Liver (tissue), 9 donors: Measurements from ENCODE around the gene GIPC2. TPM values are rescaled to one million over a fixed set of nuclear protein-coding genes. Genes with fewer than 3 reads are reported as not detected.

ENCODE experiments used
- DNase-seq: peaks from one replicate; pipeline ENCODE4 v3.0.0-alpha.2; 2017; ENCODE audit warnings: low spot score
- H3K27ac ChIP-seq, 2 donors: one replicate each; pipeline ENCODE4 v1.7.0; 2013; ENCODE audit warnings: inconsistent platforms in 2 of 2, low read length in 2 of 2, control low read depth in 1 of 2, low read depth in 1 of 2, mild to moderate bottlenecking in 1 of 2
- H3K27me3 ChIP-seq, 4 donors: one replicate each; pipeline versions ENCODE4 v1.6.1 to v1.7.0; 2013; ENCODE audit warnings: low read length in 3 of 4, inconsistent platforms in 1 of 4, mild to moderate bottlenecking in 1 of 4, moderate library complexity in 1 of 4; ENCODE audit not compliant: control insufficient read depth in 4 of 4, insufficient read depth in 4 of 4
- H3K36me3 ChIP-seq, 4 donors: one replicate each; pipeline versions ENCODE4 v1.6.1 to v1.7.0; 2013; ENCODE audit warnings: low read length in 3 of 4, mild to moderate bottlenecking in 3 of 4, low read depth in 1 of 4, moderate library complexity in 1 of 4; ENCODE audit not compliant: control insufficient read depth in 4 of 4, insufficient read depth in 3 of 4
- H3K4me1 ChIP-seq, 4 donors: one replicate each; pipeline versions ENCODE4 v1.6.1 to v1.7.0; 2013; ENCODE audit warnings: low read length in 3 of 4, mild to moderate bottlenecking in 3 of 4, moderate library complexity in 1 of 4; ENCODE audit not compliant: control insufficient read depth in 4 of 4, insufficient read depth in 4 of 4
- H3K4me3 ChIP-seq, 3 donors: one replicate each; pipeline versions ENCODE4 v1.6.1 to v1.7.0; 2013; ENCODE audit warnings: low read length in 3 of 3, control low read depth in 1 of 3, low read depth in 1 of 3, mild to moderate bottlenecking in 1 of 3
- H3K9ac ChIP-seq, 2 donors: one replicate each; pipeline ENCODE4 v1.7.0; 2013; ENCODE audit warnings: low read length in 2 of 2, mild to moderate bottlenecking in 2 of 2, moderate library complexity in 2 of 2, control low read depth in 1 of 2, low read depth in 1 of 2
- H3K9me3 ChIP-seq, 4 donors: one replicate each; pipeline versions ENCODE4 v1.6.1 to v1.7.0; 2013; ENCODE audit warnings: low read length in 3 of 4; ENCODE audit not compliant: control insufficient read depth in 4 of 4
- ATF3 ChIP-seq: IDR thresholded peaks from 2 replicates; pipeline ENCODE4 v1.6.1; 2016; ENCODE audit warnings: antibody characterized with exemption
- CTCF ChIP-seq: fragments of 150-350 bp; IDR thresholded peaks from 2 replicates; pipeline ENCODE4 v1.5.1; 2017; ENCODE audit warnings: improper control_type of control experiment, low read depth, low read length; ENCODE audit not compliant: missing input control
- EGR1 ChIP-seq, 2 donors: IDR thresholded peaks; 2 replicates each; pipeline ENCODE4 v1.6.1; 2016 to 2018; ENCODE audit warnings: antibody characterized with exemption in 2 of 2, low read depth in 2 of 2
- FOXA1 ChIP-seq: IDR thresholded peaks from 2 replicates; pipeline ENCODE4 v1.6.1; 2016; ENCODE audit warnings: antibody characterized with exemption
- FOXA2 ChIP-seq: IDR thresholded peaks from 2 replicates; pipeline ENCODE4 v1.6.1; 2016; ENCODE audit warnings: antibody characterized with exemption
- GABPA ChIP-seq, 2 donors: IDR thresholded peaks in 1 of 2; conservative IDR thresholded peaks in 1 of 2; 2 replicates each; pipeline ENCODE4 v1.6.1; 2016; ENCODE audit warnings: antibody characterized with exemption in 2 of 2, mild to moderate bottlenecking in 1 of 2, moderate library complexity in 1 of 2
- HNF4A ChIP-seq, 2 donors: conservative IDR thresholded peaks; 2 replicates each; pipeline ENCODE4 v1.6.1; 2016; ENCODE audit warnings: antibody characterized with exemption in 2 of 2, mild to moderate bottlenecking in 2 of 2
- HNF4G ChIP-seq: IDR thresholded peaks from 2 replicates; pipeline ENCODE4 v1.6.1; 2016; ENCODE audit warnings: antibody characterized with exemption
- JUND ChIP-seq, 2 donors: IDR thresholded peaks; 2 replicates each; pipeline ENCODE4 v1.6.1; 2016; ENCODE audit warnings: antibody characterized with exemption in 2 of 2
- MAX ChIP-seq: IDR thresholded peaks from 2 replicates; pipeline ENCODE4 v1.6.1; 2016; ENCODE audit warnings: antibody characterized with exemption
- NR2F2 ChIP-seq: IDR thresholded peaks from 2 replicates; pipeline ENCODE4 v1.6.1; 2016; ENCODE audit warnings: antibody characterized with exemption
- RAD21 ChIP-seq, 2 donors: IDR thresholded peaks; 2 replicates each; pipeline ENCODE4 v1.6.1; 2016; ENCODE audit warnings: antibody characterized with exemption in 2 of 2, mild to moderate bottlenecking in 2 of 2
- REST ChIP-seq: IDR thresholded peaks from 2 replicates; pipeline ENCODE4 v1.6.1; 2016; ENCODE audit warnings: antibody characterized with exemption, mild to moderate bottlenecking
- RXRA ChIP-seq, 2 donors: IDR thresholded peaks; 2 replicates each; pipeline ENCODE4 v1.6.1; 2017 to 2018; ENCODE audit warnings: antibody characterized with exemption in 2 of 2, mild to moderate bottlenecking in 1 of 2
- SP1 ChIP-seq: IDR thresholded peaks from 2 replicates; pipeline ENCODE4 v1.6.1; 2018; ENCODE audit warnings: antibody characterized with exemption, mild to moderate bottlenecking
- TAF1 ChIP-seq: conservative IDR thresholded peaks from 2 replicates; pipeline ENCODE4 v1.6.1; 2016; ENCODE audit warnings: antibody characterized with exemption, mild to moderate bottlenecking
- YY1 ChIP-seq: IDR thresholded peaks from 2 replicates; pipeline ENCODE4 v1.6.1; 2016; ENCODE audit warnings: antibody characterized with exemption, mild to moderate bottlenecking
- ZBTB33 ChIP-seq: IDR thresholded peaks from 2 replicates; pipeline ENCODE4 v1.6.1; 2016; ENCODE audit warnings: antibody characterized with exemption
- WGBS: extraction: QIAGEN DNeasy Blood & Tissue Kit; methylation state at CpG from one replicate; pipeline ENCODE4 v1.1.7; 2013; 5-methylcytosine and 5-hydroxymethylcytosine counted together
- polyA plus RNA-seq, 2 donors: library from polyadenylated mRNA; stranded (reverse) in 1 of 2; unstranded in 1 of 2; fragments of 200-250 nt in 1 of 2; fragments of >200 nt in 1 of 2; fragmentation: Nextera tagmentation in 1 of 2; extraction: Ambion mirVana in 1 of 2; gene quantifications; one replicate each; pipeline versions ENCODE4 v1.2.1 to v1.2.3, GENCODE V29; 2013 to 2015
- total RNA-seq, 2 donors: library from RNA; depleted of rRNA; stranded (reverse); fragments of >200 nt; gene quantifications; one replicate each; pipeline ENCODE4 v1.2.3, GENCODE V29; 2014
- donor health status: healthy.
- donor health status: healthy.
- donor health status: healthy.
- donor health status: healthy.
- donor health status: healthy.

GIPC2 gene
- total and polyA plus RNA-seq, 4 donors = 3.7 to 10.9 (median 6.4) TPM

- TF ChIP-seq ATF3 (no peak), REST (no peak), JUND (IDR thresholded peaks at IDR 0.05) (no peak), RXRA (IDR thresholded peaks at IDR 0.05) (no peak), HNF4G (no peak), GABPA (IDR thresholded peaks at IDR 0.05 in 1 of 2, conservative IDR thresholded peaks at IDR 0.05 in 1 of 2) (no peak)
These were observed 24.4 kb downstream of the GIPC2 start (continued) for GRCh38 chr1:78070210-78070609.

- Histone ChIP-seq H3K36me3 (no peaks in the 10 kb centered on the region), H3K9ac (peak overlapping the region in 1 of 2 donors; percentile 16), H3K9me3 (no peaks in the 10 kb centered on the region), H3K27ac (peak overlapping the region; percentile 51 to 56), H3K27me3 (no peaks in the 10 kb centered on the region), H3K4me1 (peaks cover 3 to 13% (median 7%) of the 10 kb centered on the region in 4 donors), H3K4me3 (no peak overlapping the region)
- TF ChIP-seq YY1 (peak; percentile 49), HNF4G (no peak), NR2F2 (no peak), SP1 (peak; percentile 46), JUND (IDR thresholded peaks at IDR 0.05) (peak; percentile 88 to 92), ATF3 (peak; percentile 16), RXRA (IDR thresholded peaks at IDR 0.05) (peak; percentile 31 to 41), REST (peak; percentile 24), ZBTB33 (no peak), CTCF (no peak), FOXA2 (no peak), RAD21 (IDR thresholded peaks at IDR 0.05) (peak in 1 of 2 donors; percentile 16), FOXA1 (no peak), MAX (no peak), TAF1 (no peak), EGR1 (IDR thresholded peaks at IDR 0.05; ENCODE audit: low read depth in 2 of 2) (no peak), GABPA (IDR thresholded peaks at IDR 0.05 in 1 of 2, conservative IDR thresholded peaks at IDR 0.05 in 1 of 2) (no peak), HNF4A (conservative IDR thresholded peaks at IDR 0.05) (peak; percentile 35 to 41)
- no peak for DNase-seq
- 24% methylated on average over 2 of the region's 2 CpGs for WGBS
These were observed 25.0 kb downstream of the GIPC2 start for GRCh38 chr1:78070758-78071157.
